Endothelial cell of umbilical vein (primary cell): ENCODE measurements around the gene CELF2. TPM values are rescaled to one million over a fixed set of nuclear protein-coding genes. Genes with fewer than 3 reads are reported as not detected.
A peak's percentile ranks its signal among the peaks of the same experiment; 100 is the strongest.

Experiments used
- BruUV-seq: library from RNA; stranded (reverse); fragments of 400-500 nt; replicated peaks from 2 replicates; lab custom pipeline; 2021; lab: Mats Ljungman, UMichigan
- CTCF ChIA-PET: fragments of 300-600, 350-600 bp; sonication (Branson Sonifier 250); formaldehyde crosslinking; loops from one replicate; lab custom pipeline; 2021; ENCODE audit warnings: antibody characterized with exemption, inconsistent platforms; lab: Charles Lee
- POLR2A ChIA-PET: fragments of 300-600, 350-600 bp; sonication (Branson Sonifier 250); formaldehyde crosslinking; loops from one replicate; lab custom pipeline; 2021; ENCODE audit warnings: antibody characterized with exemption, inconsistent platforms; lab: Charles Lee
- DNase-seq: peaks from one replicate; pipeline ENCODE4 v3.0.0-alpha.2; 2011; ENCODE audit warnings: low read depth, low spot score
- FAIRE-seq: peaks from 2 replicates; lab custom pipeline; 2011; peaks lifted over from hg19 to GRCh38; lab: Jason Lieb, UNC
- H2AFZ ChIP-seq: 2 replicates; pipeline ENCODE4 v1.6.0; 2012; ENCODE audit warnings: low read depth, low read length, control low read depth, inconsistent platforms
- H3K27ac ChIP-seq: 2 replicates; pipeline ENCODE4 v1.5.1; 2011; ENCODE audit warnings: low read depth, mild to moderate bottlenecking, control low read depth, low read length, moderate library complexity; ENCODE audit not compliant: insufficient read depth
- H3K27me3 ChIP-seq, 2 experiments: 2 replicates each; pipeline versions ENCODE4 v1.6.0 to v1.6.1; 2011; ENCODE audit warnings: low read length in 2 of 2, mixed read lengths in 1 of 2; ENCODE audit not compliant: control insufficient read depth in 2 of 2, insufficient read depth in 2 of 2
- H3K36me3 ChIP-seq, 2 experiments: 2 replicates in 1 of 2; 3 replicates in 1 of 2; pipeline ENCODE4 v1.5.1; 2011; ENCODE audit warnings: low read length in 2 of 2, mild to moderate bottlenecking in 1 of 2, moderate library complexity in 1 of 2; ENCODE audit not compliant: control insufficient read depth in 2 of 2, insufficient read depth in 2 of 2; ENCODE audit errors: extremely low read depth in 1 of 2
- H3K4me1 ChIP-seq: 3 replicates; pipeline ENCODE4 v1.5.1; 2011; ENCODE audit warnings: mild to moderate bottlenecking, low read length; ENCODE audit not compliant: control insufficient read depth, insufficient read depth; ENCODE audit errors: extremely low read depth
- H3K4me2 ChIP-seq: 2 replicates; pipeline ENCODE4 v1.6.1; 2011; ENCODE audit warnings: low read length, control low read depth, mixed read lengths; ENCODE audit not compliant: insufficient read depth
- H3K4me3 ChIP-seq, 3 experiments: fragments of 200-600 bp in 1 of 3; sonication (generic), shearing (Covaris generic) in 1 of 3; replicated peaks in 1 of 3; 2 replicates each; pipeline ENCODE4 v1.5.1; 2011 to 2016; ENCODE audit warnings: control low read depth in 3 of 3, low read length in 3 of 3, mild to moderate bottlenecking in 2 of 3, inconsistent platforms in 1 of 3, low read depth in 1 of 3, moderate library complexity in 1 of 3; ENCODE audit not compliant: insufficient read depth in 1 of 3
- H3K79me2 ChIP-seq: 2 replicates; pipeline ENCODE4 v1.6.0; 2012; ENCODE audit warnings: low read length, inconsistent platforms; ENCODE audit not compliant: control insufficient read depth, insufficient read depth
- H3K9ac ChIP-seq: replicated peaks from 2 replicates; pipeline ENCODE3; 2011; ENCODE audit warnings: low read length, control low read depth; ENCODE audit not compliant: insufficient read depth; ENCODE audit errors: extremely low read depth
- H3K9me1 ChIP-seq: replicated peaks from 3 replicates; pipeline ENCODE4 v1.6.0; 2011; ENCODE audit warnings: mild to moderate bottlenecking, low read length; ENCODE audit not compliant: control insufficient read depth, insufficient read depth; ENCODE audit errors: extremely low read depth
- H3K9me3 ChIP-seq: replicated peaks from 2 replicates; pipeline ENCODE4 v1.5.1; 2012; ENCODE audit warnings: low read length, inconsistent platforms; ENCODE audit not compliant: control insufficient read depth, insufficient read depth
- H4K20me1 ChIP-seq: replicated peaks from 2 replicates; pipeline ENCODE3; 2011; ENCODE audit warnings: mild to moderate bottlenecking, low read length; ENCODE audit not compliant: control insufficient read depth, insufficient read depth; ENCODE audit errors: extremely low read depth
- EZH2 ChIP-seq: IDR thresholded peaks from 2 replicates; pipeline ENCODE4 v1.6.1; 2012; ENCODE audit warnings: borderline replicate concordance, low read depth, mild to moderate bottlenecking, moderate library complexity, low read length, inconsistent platforms; ENCODE audit not compliant: severe bottlenecking
- FOS ChIP-seq: IDR thresholded peaks from 2 replicates; pipeline ENCODE4 v1.6.1; 2011; ENCODE audit warnings: mild to moderate bottlenecking, low read length, moderate library complexity, borderline replicate concordance; ENCODE audit not compliant: insufficient read depth
- GATA2 ChIP-seq: IDR thresholded peaks from 2 replicates; pipeline ENCODE4 v1.7.0; 2011; ENCODE audit warnings: low read depth, mild to moderate bottlenecking, moderate library complexity, mixed read lengths, low read length; ENCODE audit not compliant: insufficient read length, insufficient read depth
- JUN ChIP-seq: IDR thresholded peaks from 2 replicates; pipeline ENCODE4 v1.6.1; 2011; ENCODE audit warnings: borderline replicate concordance, low read depth; ENCODE audit not compliant: insufficient read length, insufficient read depth
- MYC ChIP-seq: IDR thresholded peaks from one replicate; pipeline ENCODE4 v1.6.1; 2011; ENCODE audit warnings: mild to moderate bottlenecking, low read depth, low read length
- POLR2AphosphoS5 ChIP-seq: IDR thresholded peaks from 2 replicates; pipeline ENCODE4 v1.6.1; 2012; ENCODE audit warnings: low read depth, mild to moderate bottlenecking, control low read depth, low read length, moderate library complexity; ENCODE audit not compliant: insufficient read depth
- dilution Hi-C: fragments of 300-500 bp; cut with MboI; formaldehyde crosslinking; loops from one replicate; pipeline ENCODE4 v1.15.0; 2019; ENCODE audit warnings: low sequenced_read_pairs; ENCODE audit not compliant: extremely low pct_ligation_motif_present
- intact Hi-C: fragments of 100-400 bp; cut with micrococcal nuclease; formaldehyde crosslinking; loops from one replicate; pipeline ENCODE4 v1.10.0; 2022
- polyA plus RNA-seq, 4 experiments: library from polyadenylated mRNA; depleted of rRNA in 3 of 4; stranded (reverse) in 3 of 4; unstranded in 1 of 4; fragments of >200 nt; gene quantifications; 2 replicates each; pipeline versions ENCODE4 v1.2.1 to v1.2.3, GENCODE V29; 2011 to 2012; ENCODE audit warnings: missing spikeins in 1 of 4
- total RNA-seq: library from RNA; stranded (reverse); gene quantifications from 2 replicates; pipeline ENCODE4 v1.2.3, GENCODE V29; 2021
- TF ChIP-seq, protein P1 (sequence below): IDR thresholded peaks from 2 replicates; pipeline ENCODE4 v1.6.1; 2011; ENCODE audit not compliant: insufficient read depth, insufficient read length

CELF2 gene
- total and polyA plus RNA-seq, 2 donors (not counting 3 experiments of a cell fraction or from before 2014, with no cell fraction given): 21.6 to 42.6 TPM

DNA sequence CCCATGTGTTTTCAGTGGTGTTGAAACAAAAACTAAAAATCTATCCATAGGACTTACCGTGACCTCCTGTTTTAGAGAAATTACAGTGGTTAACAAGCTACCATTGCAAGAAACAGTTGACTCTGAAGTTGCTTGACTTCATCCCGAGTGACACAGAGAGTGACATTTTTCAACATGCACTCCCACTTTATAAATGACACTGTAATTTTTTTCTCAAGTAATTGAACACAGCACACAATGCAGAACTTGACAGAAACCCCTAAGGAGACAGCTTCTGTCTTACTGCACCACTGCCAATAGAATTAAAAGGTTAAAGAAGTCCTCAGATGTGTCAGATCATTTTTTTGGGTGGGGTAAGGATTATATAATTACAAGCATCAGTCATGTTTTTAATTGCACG lies 246.1 kb downstream of the CELF2 start:
- FAIRE-seq (no peak), DNase-seq (no peak)
- Histone ChIP-seq H3K4me2 (no peak overlapping the region), H3K27me3 (no peaks in the 10 kb centered on the region), H3K9ac (no peak overlapping the region), H3K36me3 (no peaks in the 10 kb centered on the region), H4K20me1 (no peaks in the 10 kb centered on the region), H2AFZ (no peak overlapping the region), H3K4me3 (no peak overlapping the region), H3K9me3 (no peaks in the 10 kb centered on the region), H3K79me2 (no peaks in the 10 kb centered on the region), H3K9me1 (no peaks in the 10 kb centered on the region), H3K27ac (no peak overlapping the region), H3K4me1 (no peaks in the 10 kb centered on the region)
- TF ChIP-seq GATA2 (no peak), MYC (no peak), JUN (no peak)
- POLR2A ChIA-PET: no interaction called here
- CTCF ChIA-PET: interaction anchor here (1.4 to 1.9 kb wide), 2 partner anchors 11 to 1921 kb away, joined by 3 read pairs; no protein-coding TSS in a partner anchor
- dilution Hi-C loops (no loop called here), intact Hi-C loops (no loop called here)
- no TSS peak for BruUV-seq

DNA sequence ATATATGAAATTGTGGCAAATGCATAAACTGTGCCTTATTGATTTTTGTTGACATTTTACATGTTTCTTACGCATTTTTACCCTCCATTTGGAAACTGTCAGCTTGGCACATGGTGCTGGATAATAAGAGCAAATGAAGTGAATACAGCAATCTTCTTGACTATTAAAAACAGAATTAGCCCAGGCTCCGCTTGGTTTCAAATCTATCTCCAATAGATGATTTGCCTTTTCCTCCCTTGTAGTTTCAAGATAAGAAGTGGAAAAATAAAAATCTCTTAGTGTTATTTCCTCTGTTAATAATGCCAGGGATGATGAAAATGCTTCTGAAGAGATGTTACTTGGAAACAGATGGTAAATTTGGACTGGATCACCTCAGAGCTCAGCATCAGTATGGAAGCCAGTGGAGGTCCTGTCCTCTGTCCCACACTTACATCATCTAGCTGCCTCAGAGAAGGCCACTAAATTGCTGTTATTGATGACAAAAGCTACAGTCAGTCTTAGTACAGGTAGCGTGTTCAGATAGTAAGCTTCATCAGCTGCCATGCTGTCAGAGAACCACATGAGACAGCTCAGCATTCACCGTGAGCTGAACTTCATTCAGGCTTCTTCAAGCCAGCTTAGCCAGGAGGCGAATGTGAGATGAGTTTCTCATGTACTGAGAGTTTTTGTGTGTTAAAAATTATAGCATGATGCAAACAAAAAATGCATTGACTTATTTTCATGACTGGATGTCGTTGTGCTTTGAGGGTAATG lies 246.8 kb downstream of the CELF2 start:
- DNase-seq (no peak), FAIRE-seq (peak; percentile 52)
- no peaks in the 10 kb centered on the region for H3K9me1 ChIP-seq
- no peaks in the 10 kb centered on the region for H3K9me3 ChIP-seq
- no peaks in the 10 kb centered on the region for H3K36me3 ChIP-seq
- H3K27me3 ChIP-seq: no peaks in the 10 kb centered on the region
- H3K4me2 ChIP-seq: no peak overlapping the region
- no peak for TF ChIP-seq JUN
- no peak for TF ChIP-seq POLR2AphosphoS5
- TF ChIP-seq MYC: no peak
- no peak for TF ChIP-seq EZH2
- no peak for TF ChIP-seq GATA2
- no peak for TF ChIP-seq FOS
- TF ChIP-seq, protein P1, sequence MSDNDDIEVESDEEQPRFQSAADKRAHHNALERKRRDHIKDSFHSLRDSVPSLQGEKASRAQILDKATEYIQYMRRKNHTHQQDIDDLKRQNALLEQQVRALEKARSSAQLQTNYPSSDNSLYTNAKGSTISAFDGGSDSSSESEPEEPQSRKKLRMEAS: no peak
- no peak overlapping the region for H3K4me3 ChIP-seq
- H3K4me1 ChIP-seq: no peaks in the 10 kb centered on the region
- H3K9ac ChIP-seq: no peak overlapping the region
- intact Hi-C loops: no loop called here
- CTCF ChIA-PET: interaction anchor here (0.9 to 1.9 kb wide), 5 partner anchors 12 to 1922 kb away, joined by 3 to 4 read pairs (median 3); no protein-coding TSS in a partner anchor
- no peaks in the 10 kb centered on the region for H3K79me2 ChIP-seq
- dilution Hi-C loops: no loop called here
- no peaks in the 10 kb centered on the region for H4K20me1 ChIP-seq
- POLR2A ChIA-PET: no interaction called here
- H2AFZ ChIP-seq: no peak overlapping the region
- H3K27ac ChIP-seq: no peak overlapping the region
- BruUV-seq: no TSS peak
